HG02970 (cell line): ENCODE data around the gene CUX1.
"Not testable (repeated sequence)": the region's sequence is repeated elsewhere in the genome, so short reads cannot be mapped to it uniquely, and the experiment has no call there.

Source experiments
- ATAC-seq: cut with Tn5 transposase; IDR thresholded peaks from one replicate; pipeline ENCODE4 v1.9.1; 2021; ENCODE audit warnings: mild to moderate bottlenecking, moderate library complexity, moderate number of reproducible peaks; ENCODE audit not compliant: unreplicated experiment, low FRiP score

Gene CUX1

DNA sequence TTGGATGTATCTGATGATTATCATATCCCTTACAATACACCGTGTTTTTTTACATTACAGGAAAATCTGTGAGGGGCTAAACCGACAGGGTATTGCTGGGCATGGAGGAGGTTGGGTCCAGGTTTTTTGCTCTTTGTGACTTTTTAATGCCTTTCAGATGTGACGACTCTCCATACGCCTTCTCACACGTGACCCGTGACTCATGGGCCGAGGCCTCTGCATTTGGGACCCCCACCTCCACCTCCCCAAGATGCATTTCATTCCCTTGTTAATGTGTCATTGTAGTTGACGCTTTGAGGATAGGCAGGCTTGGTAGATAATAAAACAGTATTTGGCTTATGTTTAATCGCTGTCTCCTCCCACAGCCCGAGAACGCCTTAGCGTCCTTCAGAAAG is 95.3 kb downstream of the CUX1 start:
- ATAC-seq, result no peak

DNA sequence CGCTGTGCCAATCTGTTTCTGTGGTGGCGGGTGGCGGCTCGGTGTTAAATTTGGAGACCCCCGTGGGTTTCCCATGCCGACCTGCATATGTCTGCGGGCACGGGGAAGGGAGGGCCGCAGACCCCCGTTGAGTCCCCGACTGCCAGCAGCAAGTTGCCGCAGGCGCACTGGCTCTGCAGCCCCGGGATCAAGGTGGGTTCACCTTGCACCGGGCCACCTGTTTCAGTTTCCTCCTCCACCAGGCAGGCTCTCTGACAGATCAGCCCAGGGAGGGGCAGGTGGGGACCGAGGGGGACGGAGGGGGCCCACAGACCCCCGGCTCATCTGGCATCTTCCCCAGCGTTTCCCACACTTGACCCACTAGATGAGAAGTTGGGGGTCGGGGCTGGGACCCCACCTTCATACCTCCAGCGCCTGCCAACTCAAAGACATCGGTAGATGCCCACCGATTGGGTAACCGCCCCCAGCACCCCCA is 95.9 kb downstream of the CUX1 start:
- ATAC-seq, result no peak

DNA sequence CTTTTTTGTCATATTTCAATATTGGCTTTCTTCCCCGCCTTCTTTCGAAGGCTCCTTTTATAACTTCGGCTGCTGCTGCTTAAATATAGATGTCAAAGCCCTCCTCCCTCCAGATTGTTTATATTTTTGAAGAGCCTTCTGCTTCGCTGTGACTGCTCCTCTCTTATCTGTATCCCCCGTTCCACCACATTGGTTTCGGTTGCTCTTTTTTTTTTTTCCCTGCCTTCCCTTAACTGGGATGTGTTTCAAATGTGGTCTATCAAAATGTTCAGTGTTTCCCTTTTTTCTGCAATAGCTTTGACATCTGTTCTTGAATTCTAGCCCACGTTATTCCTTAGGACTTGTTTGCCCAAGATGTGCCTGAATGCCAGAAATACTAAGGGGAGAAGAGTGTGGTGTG is 96.4 kb downstream of the CUX1 start:
- no peak for ATAC-seq

DNA sequence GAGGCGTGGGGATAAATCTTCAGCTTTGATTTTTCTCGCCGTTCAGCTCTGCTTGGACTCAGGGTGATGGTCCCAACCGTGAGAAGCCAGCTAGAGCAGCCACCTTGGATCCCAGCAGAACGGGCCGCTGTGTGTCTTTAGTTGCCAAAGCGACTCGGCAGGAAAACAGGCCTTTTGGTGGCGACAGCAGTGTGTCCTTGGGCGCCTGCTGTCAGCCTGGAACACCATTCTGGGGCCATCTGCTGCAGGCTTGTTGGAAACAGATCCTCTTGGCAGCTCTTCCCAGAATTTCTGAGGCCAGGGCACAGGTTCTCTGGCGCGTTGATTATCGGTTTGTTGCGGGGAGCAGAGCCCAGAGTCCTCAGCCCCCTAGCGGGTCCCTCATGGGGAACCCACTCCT is 97.6 kb downstream of the CUX1 start:
- no peak for ATAC-seq

DNA sequence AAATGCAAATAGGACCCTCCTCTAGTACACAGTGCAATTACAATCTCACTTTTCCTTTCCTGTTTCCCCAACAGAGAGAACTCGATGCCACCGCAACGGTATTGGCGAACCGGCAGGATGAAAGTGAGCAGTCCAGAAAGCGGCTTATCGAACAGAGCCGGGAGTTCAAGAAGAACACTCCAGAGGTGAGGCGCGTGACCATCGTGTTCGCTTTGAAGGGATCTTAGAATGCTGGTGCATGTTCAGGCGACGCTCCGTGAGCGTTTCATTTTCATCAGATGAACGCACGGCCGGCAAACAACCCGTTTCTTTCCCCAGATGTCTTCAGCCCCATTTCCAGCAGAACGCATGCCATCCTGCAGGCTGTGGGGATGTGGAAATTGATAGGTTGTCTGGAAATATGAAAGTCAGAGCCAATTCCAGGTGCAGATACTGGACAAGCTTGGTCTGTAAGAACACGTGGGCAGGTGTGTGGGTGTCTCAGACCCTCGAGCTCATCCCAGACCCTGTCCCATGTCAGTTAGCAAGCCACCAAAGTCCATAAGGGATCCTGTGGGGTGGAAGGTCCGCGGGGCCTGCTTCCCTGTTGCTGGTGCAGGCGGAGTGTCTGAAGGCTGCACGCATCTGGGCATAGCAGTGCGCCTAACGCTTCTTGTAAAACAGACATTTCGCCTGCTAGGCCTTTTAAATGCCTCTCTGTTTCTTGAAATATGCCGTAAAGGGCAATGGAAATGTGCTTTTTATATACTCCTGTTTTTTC is 98.8 kb downstream of the CUX1 start:
- ATAC-seq, result no peak

DNA sequence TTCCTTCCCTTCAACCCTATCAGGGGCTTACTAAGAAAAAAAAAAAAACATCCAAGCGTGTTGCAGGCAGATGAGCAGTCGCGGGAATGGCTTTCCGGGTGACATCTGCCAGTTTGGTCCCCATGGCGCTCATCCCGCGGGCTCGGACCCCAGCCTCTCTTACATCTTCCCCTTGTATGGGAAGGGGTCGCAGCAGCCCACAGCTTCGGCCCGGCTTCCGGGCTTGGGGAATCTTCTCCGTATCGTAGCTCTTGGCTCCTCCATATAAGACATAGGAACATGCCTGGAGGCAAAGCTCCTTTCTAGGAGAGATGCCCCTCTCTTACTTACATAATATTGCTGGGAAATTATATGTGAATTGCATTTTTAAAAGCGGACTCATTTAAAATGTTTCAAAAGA is 99.5 kb downstream of the CUX1 start:
- no peak for ATAC-seq

DNA sequence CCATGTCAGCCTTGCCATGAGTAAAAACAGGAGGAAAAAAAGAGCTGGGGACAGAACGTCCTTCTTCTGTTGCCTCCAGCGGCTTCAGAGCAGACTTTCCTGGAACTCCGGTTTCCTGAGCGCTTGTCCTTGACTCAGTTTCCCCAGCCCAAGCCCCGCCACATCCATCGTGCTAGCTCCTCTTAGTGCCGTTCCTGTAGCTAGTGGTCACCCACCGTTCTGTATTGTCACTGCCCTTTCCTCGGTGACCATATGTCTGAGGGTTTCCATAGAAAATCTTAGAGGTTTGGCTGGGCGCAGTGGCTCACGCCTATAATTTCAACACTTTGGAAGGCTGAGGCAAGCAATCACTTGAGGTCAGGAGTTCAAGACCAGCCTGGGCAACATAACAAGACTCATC is 100.1 kb downstream of the CUX1 start:
- ATAC-seq, result no peak

DNA sequence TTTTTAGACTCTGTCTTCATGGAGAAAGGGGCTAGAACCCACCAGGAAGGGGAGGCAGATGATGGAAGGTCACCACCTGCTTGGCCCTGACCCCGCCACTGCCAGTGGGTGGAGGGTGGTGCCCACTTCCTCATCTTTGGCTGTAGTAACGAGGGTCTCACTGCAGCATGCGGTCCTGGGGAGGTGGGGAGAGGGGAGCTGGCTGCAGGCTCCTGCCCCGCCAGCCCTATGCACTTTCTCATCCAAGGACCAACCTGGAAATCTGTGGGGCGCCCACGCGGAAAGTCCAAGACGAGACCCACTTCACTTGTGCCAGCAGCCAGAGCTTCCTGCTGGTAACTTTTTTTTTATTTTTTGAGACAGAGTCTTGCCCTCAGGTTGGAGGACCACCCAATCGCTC is 101.0 kb downstream of the CUX1 start:
- ATAC-seq, result no peak

DNA sequence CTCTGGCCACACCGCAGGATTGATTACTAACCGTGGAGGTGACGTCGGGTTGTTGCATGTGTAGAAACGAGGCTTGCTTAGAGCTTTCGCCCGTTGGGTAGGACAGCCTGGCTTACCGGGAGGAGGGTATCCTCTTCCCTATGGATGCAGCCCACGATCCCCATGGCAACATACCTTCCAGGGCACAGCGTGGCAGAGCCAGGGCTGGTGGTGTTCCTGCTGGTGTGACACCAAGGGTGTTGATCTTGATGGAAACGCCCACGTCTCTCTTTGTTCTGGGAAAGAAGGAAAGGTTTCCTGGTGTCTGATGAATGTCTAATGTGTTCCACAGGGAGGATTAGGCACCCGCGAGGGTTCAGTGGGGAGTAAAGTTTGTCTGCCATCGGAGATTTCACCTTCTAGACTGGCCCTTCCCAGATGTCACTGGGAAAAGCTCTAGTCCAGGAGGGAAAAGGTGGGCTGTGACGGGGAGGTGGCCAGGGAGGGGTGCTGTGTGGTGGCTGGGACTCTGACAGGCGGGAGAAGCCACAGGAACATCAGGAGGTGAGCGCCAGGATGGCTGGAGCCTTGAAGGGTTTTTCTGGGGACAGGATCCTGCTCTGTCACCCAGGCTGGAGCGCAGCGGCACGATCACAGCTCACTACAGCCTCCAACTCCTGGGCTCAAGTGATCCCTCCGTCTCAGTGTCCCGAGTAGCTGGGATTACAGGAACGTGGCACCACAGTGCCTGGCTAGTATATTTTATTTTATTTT is 102.1 kb downstream of the CUX1 start:
- ATAC-seq, result no peak

DNA sequence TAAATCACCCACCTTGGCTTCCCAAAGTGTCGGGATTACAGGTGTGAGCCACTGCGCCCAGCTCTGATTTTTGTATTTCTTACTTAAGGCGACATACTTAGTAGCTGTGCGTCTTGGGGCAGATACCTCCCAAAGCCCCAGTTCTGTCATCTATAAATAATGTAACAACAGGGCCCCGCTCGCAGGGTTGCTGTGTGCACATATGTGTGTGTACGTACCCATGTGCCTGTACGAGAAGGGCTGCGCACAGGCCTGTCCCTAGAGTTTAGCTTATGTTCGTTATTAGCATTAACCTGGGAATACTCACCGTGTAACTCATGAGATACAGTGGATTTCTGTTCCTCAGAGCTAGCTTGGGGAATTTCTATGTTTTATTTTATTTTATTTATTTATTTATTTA is 103.6 kb downstream of the CUX1 start:
- ATAC-seq, result no peak

DNA sequence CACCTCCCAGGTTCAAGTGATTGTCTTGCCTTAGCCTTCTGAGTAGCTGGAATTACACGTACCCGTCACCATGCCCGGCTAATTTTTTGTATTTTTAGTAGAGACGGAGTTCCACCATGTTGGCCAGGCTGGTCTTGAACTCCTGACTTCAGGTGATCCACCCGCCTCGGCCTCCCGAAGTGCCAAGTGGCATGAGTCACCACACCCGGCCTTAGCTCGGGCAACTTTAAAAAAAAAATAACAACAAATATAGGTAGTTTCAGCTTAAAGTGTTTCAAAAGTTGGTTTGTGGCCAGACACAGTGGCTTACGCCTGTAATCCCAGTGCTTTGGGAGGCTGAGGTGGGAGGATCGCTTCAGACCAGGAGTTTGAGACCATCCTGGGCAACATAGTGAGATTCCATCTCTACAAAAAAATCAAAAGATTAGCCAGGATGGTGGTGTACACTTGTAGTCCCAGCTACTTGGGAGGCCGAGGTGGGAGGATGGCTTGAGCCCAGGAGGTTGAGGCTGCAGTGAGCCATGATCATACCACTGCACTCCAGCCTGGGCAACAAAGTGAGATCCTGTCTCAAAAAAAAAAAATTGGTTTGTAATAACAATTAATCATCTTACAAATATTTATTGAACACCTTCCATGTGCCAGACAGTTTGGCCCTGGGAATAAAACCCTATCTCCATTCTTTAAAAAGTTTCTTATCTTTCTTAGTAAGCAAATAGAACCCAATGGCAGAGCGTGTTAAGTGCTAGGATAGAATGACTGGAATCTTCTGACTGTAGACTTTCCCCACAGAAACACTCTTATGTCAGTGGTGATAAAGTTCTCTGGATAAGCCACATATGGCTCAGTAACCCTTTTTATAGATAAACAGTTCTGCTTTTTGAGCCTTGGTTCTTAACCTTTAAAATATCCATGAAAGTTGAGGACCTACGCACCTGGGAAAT is 104.4 kb downstream of the CUX1 start:
- ATAC-seq, result not testable (repeated sequence)

DNA sequence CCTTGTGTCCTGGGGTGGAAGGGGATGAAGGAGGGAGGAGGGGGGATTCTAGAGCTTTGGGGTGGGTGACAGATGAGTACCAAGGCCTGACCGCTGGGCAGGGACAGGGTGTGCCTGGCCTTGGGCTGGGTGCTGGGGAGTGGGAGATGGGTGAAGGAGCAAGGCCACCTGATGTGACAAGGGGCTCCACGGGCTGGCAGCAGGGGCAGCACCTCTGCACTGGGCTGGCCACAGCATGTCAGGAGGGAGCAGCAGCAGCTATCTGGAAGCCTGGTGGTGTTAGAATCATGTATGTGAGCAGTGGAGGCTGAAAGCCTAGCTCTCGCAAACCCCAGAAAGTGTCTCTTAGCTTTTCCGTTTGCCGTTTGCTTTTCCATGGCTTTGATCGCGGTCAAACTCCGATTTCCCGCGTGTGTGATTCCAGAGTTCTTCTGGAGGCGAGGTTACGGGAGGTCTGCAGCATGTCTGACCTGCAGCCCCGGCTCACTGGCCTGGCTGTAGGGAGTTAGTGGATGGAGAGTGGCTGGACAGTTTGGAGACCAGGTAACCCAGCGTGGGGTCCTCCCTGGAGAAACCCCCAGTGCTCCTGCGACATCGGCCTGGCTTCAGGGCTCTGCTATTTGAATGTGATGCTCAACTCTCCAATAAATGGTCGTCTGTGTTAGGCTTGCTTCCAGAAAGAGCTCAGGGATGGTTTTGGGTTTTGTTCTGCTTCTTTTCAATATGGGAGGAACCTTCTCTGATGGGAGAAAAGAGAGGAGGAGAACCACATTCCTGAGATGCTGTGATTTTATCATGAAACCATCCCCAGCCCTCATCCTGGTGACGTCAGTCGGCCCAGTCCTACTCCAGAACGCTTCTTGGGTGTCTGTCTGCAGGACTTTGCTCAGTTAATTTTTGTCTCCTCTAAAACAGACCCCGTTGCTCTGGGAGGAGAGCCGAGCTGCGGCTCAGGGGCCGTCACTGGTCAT is 105.5 kb downstream of the CUX1 start:
- ATAC-seq, result no peak

DNA sequence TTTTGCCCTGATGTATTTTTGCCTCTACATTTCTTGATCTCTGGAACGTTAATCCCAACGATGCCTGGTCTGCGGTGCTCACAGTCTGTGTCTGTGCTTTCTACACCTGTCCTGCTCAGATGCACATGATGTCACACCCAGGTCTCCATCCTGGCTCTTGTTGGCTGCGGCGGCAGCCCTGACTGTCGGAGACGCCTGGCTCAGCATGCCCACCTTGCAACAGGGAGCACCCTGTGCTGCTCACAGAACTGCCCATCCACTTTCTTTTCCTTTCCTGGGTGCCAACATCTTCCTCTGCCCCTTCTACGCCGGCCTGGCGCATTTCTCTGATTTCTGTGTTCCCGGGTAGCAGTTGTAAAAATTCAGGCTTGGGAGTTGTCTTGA is 106.2 kb downstream of the CUX1 start:
- no peak for ATAC-seq

DNA sequence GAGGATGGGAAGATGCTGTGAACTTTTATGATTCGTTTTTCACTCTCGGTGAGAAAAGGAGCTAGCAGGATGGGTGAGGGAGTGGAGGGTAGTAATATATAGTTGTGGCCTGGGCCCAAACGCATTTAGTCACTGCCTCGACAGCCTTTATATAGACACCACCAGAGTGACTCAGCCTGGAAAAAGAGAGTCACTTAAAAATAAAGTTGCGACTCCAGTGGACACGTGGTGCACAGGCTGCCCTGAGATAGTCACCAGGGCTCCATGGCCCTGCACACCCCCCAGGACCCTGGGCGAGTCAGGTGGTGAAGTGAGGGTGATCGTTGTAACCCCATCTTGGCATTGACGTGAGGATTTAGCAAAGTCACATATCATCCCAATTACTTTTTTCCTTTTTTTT is 106.7 kb downstream of the CUX1 start:
- ATAC-seq, result no peak

DNA sequence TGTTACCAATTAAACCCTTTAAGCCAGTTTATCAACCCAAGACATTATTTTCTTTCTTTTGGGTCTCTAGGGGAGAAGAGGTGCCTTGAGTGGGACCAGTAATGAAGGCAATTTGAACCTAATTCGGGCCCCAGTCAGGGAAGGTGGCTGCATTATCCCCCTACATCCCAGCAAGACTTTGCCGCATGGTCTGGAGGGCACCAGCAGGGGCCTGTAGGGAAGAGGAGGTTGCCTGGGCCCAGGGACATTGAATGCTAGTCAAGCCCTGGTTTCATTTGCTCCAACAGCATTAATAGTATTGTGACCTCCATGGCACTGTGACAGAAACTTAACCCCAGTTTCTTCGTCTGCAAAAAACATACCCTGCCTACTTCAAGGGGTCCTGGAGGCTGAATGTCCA is 108.8 kb downstream of the CUX1 start:
- ATAC-seq, result no peak

DNA sequence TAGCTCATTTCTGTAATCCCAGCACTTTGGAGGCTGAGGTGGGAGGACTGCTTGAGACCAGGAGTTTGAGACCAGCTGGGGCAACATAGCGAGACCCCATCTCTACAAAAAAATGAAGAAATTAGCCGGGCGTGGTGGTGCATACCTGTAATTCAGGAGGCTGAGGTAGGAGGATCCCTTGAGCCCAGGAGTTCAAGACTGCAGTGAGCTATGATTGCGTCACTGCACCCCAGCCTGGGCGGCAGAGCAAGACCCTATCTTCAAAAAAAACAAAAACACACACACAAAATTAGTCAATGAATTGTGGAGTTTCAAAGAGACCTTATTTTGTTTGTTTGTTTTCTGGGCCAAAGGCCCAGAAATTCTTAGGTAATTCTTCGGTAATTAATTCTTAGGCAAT is 110.0 kb downstream of the CUX1 start:
- ATAC-seq, result no peak

DNA sequence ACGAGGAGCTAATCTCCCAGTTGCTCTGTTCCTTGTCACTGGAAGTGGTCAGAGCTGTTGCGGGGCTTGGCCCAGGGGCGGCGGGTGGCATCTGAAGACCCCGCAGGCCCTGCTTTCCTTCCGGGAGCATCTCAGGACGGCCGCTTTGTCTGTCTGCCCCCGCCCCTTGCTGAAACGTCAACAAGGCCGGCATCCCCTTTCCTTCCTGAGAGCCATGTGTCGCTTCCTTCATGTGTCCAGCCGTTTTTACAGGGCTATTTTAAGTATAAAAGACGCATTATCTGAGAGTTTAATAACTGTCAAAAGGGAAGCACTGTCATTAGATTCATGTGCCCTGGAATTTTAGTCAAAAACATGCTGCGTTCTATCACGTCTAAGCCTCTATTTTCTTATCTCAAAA is 110.4 kb downstream of the CUX1 start:
- no peak for ATAC-seq

DNA sequence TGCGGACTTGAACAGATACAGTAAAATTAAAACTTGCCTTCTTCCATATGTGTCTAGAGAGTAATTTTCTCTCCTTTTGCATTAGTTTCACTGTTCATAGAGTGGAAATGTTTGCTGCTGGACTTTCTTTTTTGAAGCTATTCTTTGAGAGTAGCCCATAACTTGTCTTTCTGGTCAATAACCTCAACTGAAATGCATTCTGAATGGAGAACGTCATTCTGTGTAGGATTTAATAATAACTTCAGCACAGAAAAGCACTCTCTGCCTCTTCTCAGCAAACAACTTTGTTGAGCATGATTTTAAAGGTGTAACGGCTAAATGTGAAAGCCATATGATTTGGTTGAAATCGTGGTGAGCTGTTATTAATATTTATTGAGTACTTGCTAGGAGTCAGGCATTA is 111.8 kb downstream of the CUX1 start:
- ATAC-seq, result no peak

DNA sequence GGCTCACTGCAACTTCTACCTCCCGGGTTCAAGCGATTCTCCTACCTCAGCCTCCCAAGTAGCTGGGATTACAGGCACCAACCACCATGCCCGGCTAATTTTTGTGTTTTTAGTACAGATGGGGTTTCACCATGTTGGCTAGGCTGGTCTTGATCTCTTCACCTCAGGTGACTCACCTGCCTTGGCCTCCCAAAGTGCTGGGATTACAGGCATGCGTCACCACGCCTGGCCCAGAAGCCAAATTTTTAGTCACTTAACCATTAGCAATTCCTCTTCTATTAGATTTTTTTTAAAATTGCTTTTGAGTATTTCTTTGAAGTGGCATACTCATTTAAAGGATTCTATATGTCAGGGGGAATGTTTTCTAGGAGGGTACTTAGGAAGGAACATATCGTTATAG is 112.5 kb downstream of the CUX1 start:
- ATAC-seq, result not testable (repeated sequence)

DNA sequence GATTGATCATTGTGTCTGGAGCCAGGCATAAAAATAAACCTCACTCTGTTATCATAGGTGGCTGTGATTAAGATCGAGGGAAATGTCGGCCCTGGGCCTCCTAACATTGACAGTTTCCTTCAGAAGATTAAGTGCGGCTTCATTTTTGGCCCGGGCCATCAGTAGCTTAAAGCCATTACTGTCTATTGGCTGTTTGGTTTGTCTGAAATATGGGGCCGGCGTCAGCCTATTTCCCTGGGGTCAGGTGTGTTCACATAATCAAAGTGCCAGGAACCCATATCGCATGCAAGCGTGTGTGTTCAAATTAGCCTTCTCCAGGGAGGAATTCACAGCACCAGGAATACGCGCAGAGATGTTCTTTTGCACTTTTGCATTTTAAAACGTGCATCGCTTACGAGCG is 114.7 kb downstream of the CUX1 start:
- ATAC-seq, result no peak
